Stimulated activated CD4-positive, alpha-beta T cell treated with anti-CD3 and anti-CD28 coated beads, Interleukin-2, amount 100 ng/mL, for 48 hours (primary cell): ENCODE results near the gene PKHD1.

Source experiments
- DNase-seq, 2 donors: peaks; one replicate each; pipeline ENCODE4 v3.0.0-alpha.2; 2020

Gene PKHD1

DNA sequence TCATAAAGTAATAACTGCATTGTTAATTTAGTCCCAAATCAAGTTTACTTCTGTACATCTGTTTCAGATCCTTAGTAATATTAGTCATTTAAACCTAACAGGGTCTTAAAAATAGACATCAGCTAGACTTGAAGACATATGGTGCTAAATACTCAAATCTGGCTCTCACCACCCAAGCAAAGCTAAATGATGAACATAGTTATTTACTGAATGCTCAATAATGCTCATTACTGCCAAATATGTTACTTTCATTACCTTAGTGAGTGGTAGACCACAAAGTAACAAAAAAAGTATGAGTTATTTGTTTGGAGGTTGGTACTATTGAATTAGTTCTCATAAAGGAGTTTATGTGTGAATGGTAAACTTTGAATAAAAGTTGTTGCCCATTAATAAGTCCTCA, 502.1 kb downstream of the PKHD1 start:
- no peak for DNase-seq

DNA sequence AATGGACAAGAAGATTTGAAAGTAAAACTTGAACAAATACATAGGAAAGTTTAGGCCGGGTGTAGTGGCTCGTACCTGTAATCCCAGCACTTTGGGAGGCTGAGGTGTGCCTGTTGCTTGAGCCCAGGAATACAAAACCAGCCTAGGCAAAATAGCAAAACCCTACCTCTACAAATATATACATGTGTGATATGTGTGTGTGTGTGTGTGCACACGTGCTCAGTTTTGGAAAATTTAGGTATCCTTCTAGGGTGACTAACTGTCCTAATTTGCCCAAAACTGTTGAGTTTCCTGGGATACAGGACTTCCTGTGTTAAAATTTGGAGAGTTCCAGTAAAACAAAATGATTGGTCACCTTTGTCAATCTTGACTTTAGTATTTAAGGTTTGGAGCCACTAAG, 503.2 kb downstream of the PKHD1 start:
- no peak for DNase-seq

DNA sequence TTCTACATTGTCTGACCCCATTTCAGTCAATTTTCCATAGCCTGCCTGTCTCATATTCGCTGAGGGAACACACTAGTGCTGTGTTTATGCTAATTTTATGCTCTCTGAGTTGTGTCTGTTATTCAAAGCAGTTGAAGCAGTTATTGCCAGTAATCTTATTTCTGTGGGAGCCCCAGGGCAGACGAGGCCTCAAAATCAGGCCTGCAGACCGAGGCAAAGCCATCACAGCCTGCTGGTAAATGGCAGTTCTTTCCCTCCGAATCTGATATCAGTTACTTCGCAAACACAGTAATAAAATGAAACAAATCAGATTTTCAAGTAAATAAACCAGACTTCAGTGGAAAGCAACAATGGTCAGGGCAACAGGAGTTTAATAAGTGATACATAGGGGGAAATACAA, 508.4 kb downstream of the PKHD1 start:
- no peak for DNase-seq

DNA sequence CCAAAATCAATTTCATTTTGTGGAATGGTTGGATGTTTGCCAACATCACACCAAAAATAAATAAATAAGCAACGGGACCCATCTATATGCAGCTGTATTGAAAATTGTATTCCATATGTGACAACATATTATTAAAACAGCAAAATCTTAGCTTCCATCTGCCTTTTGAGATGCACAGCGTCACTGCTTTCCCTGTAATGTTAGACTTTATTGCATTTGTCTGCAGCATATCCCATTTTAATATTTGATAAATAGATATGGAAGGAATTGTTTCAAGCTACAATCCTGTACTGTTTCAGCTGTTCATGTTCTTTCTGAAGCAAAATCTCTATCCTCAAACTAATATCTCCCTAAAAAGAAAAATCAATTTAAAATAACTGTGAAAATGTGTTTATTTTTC, 509.1 kb downstream of the PKHD1 start:
- no peak for DNase-seq

DNA sequence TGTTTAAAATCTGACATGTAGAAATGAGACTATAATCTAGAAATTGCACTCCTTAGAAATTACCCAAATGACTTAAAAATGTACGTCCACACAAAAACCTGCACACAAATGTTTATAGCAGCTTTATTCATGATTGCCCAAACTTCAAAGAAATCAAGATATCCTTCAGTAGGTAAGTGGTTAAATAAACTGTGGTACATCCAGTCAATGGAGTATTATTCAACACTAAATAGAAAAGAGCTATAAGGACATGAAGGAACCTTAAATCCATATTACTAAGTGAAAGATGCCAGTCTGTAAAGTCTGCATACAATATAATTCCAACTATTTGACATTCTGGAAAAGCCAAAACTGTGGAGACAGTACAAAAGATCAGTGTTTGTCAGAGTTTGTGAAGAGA, 513.4 kb downstream of the PKHD1 start:
- no peak for DNase-seq

DNA sequence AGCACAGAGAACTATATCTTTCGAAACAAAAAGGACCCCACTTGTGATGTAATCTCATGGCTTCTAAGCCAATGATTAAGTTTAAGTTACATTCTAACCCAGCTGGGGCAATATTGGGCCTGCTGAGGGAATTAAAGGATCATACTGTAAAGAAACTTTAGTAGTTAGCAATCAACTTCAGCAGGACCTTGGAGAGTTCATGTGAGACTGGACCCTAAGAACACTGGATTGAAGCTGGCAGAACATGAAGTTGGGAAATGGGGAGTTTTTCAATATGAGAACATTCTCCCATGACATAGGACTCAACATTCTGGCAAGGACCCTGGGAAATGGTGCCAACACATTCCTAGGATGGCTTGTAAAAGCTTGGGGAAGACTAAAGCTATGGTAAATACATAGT, 516.2 kb downstream of the PKHD1 start:
- DNase-seq = no peak

DNA sequence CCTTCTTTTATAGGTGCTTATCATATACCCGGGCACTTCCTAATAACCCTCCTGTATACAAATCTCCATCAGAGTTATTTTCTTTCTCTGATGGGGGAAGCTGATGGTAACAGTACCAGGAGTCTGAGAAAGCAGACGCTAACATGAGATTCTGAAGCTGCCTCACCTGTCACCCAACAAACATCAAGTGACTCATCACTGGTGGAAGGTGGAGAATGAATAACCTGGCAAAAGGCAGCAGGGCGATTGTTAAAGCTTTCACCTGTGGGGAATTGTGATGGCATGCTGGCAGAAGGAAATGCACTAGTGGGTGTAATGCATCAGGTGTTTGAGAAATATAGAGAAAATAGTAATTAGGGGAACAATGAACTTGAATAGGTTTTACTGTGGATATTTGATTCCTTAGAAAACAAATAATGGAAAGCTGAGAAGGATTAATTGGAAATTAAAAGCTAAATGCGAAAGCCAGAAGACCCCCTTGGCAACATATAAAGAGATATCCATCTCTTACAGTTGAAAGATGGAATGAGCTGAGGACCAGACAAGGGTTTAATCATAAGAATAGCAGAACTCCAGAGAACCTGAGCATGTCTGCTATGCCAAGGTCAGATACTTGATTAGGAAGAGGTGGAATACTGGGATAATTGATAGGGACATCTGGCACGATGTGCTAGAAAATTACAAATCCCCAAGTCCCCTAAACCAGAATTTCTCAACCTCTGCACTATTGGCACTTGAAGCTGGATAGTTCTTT, 517.1 kb downstream of the PKHD1 start:
- no peak for DNase-seq

DNA sequence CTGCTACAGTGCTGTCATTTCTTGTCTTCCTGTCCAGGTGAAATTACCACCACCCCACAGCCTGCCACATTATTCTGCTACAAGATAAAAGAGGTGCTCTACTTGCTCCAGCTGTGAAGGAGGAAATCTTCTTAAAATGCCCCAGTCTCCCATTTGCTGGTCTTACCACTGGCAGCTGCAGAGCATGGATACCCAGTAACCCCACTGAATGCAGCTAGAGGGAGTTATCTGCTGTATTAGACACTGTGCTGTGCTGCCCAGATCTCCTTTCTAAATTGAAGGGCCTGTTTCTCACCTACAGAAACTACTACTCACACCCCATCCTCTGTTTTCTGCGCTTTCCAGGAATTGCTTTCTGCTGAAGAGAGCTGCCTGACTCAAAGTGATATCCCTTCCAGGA, 517.8 kb downstream of the PKHD1 start:
- DNase-seq = no peak

DNA sequence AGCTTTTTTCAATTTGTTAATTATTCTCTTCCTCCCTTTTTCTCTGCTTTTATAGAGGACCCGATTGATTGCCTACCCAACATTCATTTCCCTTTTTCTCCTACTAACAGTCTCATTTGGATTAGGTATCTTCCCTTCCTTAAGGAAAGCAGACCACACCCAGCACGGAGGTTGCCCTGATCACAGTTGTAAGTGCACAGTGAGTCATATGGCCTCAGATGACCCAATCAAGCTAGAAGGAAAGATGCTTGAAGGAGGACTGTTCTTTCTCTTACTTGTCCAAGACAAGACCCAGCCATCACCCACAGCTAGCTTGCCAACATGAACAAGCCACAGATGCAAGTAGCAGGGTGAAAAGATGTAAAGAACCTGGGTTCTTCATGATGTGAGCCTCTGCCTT, 518.6 kb downstream of the PKHD1 start:
- DNase-seq = no peak

DNA sequence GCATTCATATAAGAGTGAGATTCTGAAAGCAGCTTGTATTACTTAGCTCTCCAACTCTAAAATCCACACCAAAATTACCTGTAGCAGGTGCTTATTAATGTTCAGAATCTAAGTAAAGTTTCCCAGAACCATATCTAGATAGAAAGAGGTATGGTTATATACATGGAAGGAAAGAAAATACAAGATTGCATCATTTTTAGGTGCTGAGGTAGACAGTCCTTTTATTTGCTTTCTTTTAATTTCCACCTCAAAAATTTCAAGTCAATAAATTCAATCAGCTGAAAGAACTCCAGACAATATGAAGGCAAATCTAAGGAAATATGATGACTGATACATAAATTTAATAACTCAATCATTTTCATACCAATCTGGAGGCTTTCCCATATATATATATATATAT, 521.9 kb downstream of the PKHD1 start:
- no peak for DNase-seq
